Neutrophil (primary cell): Measurements from ENCODE around the gene PPP6R2.
A peak's percentile ranks its signal among the peaks of the same experiment; 100 is the strongest.

Source experiments
- H3K27ac ChIP-seq: fragments of 200-600 bp; sonication (generic); 2 replicates; pipeline ENCODE4 v1.5.1; 2016; ENCODE audit warnings: mild to moderate bottlenecking, moderate library complexity
- H3K27me3 ChIP-seq: fragments of 200-600 bp; sonication (generic); 2 replicates; pipeline ENCODE4 v1.6.0; 2016; ENCODE audit warnings: mild to moderate bottlenecking
- H3K36me3 ChIP-seq: fragments of 200-600 bp; sonication (generic); 2 replicates; pipeline ENCODE4 v1.5.1; 2017
- H3K4me1 ChIP-seq, 2 experiments: fragments of 200-600 bp in 1 of 2; sonication (generic) in 1 of 2; 1 replicate in 1 of 2; 2 replicates in 1 of 2; pipeline versions ENCODE4 v1.5.1 to v1.6.1; 2013 to 2016; ENCODE audit warnings: low read depth in 1 of 2, low read length in 1 of 2, mild to moderate bottlenecking in 1 of 2, moderate library complexity in 1 of 2; ENCODE audit not compliant: control insufficient read depth in 1 of 2, insufficient read depth in 1 of 2
- H3K4me3 ChIP-seq, 2 experiments: fragments of 200-600 bp in 1 of 2; sonication (generic) in 1 of 2; 1 replicate in 1 of 2; 2 replicates in 1 of 2; pipeline ENCODE4 v1.5.1; 2013 to 2016; ENCODE audit warnings: low read depth in 1 of 2, low read length in 1 of 2, mild to moderate bottlenecking in 1 of 2, moderate library complexity in 1 of 2
- H3K9me3 ChIP-seq: fragments of 200-600 bp; sonication (generic); 2 replicates; pipeline ENCODE4 v1.5.1; 2016
- TF ChIP-seq, protein P1 (sequence below): fragments of 200-600 bp; sonication (generic); IDR thresholded peaks from 2 replicates; pipeline ENCODE4 v1.5.1; 2016; ENCODE audit warnings: antibody characterized with exemption

The PPP6R2 gene

DNA sequence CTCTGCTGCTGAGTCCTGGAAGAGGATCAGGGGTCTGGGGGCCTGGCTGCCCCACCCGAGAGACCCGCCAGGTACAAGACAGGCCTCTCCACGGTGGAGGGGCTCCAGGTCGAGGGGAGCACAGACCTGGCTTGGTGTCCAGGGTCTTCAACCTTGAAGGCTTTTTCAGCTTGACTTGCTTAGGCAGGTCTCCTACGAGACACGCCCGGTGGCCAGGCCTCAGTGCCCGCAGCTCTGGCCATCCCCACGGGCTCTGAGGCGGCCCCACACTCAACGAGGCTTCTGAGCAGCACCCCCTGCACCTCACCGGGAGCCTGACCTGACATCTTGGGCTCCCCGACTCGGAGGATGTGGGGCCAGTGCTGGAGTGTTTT, 29.1 kb upstream of the PPP6R2 start:
- peaks cover 63% of the 10 kb centered on the region for H3K27me3 ChIP-seq
- no peaks in the 10 kb centered on the region for H3K9me3 ChIP-seq
- TF ChIP-seq, protein P1, sequence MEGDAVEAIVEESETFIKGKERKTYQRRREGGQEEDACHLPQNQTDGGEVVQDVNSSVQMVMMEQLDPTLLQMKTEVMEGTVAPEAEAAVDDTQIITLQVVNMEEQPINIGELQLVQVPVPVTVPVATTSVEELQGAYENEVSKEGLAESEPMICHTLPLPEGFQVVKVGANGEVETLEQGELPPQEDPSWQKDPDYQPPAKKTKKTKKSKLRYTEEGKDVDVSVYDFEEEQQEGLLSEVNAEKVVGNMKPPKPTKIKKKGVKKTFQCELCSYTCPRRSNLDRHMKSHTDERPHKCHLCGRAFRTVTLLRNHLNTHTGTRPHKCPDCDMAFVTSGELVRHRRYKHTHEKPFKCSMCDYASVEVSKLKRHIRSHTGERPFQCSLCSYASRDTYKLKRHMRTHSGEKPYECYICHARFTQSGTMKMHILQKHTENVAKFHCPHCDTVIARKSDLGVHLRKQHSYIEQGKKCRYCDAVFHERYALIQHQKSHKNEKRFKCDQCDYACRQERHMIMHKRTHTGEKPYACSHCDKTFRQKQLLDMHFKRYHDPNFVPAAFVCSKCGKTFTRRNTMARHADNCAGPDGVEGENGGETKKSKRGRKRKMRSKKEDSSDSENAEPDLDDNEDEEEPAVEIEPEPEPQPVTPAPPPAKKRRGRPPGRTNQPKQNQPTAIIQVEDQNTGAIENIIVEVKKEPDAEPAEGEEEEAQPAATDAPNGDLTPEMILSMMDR = no peak
- H3K27ac ChIP-seq = no peak overlapping the region
- no peaks in the 10 kb centered on the region for H3K36me3 ChIP-seq
- H3K4me1 ChIP-seq = peaks cover 0 to 4% of the 10 kb centered on the region in 2 experiments
- H3K4me3 ChIP-seq = peak overlapping the region in 1 of 2 experiments; percentile 27

DNA sequence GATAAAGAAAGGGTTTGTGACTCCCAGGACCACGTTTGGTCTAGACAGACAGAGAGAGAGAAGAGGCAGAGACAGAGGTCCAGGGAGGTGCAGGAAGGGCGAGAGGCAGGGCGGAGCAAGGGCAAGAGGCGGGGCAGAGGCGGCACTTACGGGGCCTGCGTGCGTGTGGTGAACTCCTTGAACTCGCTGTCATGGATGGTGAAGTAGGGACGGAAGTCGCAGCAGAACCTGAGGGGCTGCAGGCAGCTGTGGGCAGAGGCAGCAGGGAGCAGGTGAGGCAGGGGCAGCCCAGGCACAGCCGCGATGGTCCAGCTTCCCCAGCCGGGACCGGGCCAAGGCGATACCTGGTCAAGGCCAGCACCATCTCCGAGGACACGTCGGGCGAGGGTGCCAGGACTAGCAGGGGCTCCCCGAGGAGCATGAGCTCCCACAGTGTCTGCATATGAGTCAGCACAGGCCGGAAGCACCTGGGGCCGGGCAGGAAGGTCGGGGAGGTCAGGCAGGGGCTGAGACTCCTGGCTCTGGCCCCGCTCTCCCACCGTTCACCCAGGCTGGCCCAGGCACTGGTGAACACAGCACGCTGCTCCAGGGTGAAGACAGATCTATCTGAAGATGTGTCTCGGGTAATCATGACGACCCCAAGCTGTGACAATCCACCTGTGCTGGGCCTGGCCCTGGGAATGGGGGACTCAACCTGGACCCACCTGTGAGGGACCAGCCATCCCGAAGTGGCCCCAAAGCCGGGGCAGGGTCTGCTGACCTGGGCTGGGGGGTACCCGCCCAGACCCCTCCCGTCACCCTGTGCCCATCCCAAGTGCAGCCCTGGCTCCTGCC, 28.5 kb upstream of the PPP6R2 start:
- TF ChIP-seq, protein P1 = no peak
- Histone ChIP-seq H3K27me3 (peaks cover 57% of the 10 kb centered on the region), H3K4me1 (peaks cover 0 to 4% of the 10 kb centered on the region in 2 experiments), H3K9me3 (no peaks in the 10 kb centered on the region), H3K36me3 (no peaks in the 10 kb centered on the region), H3K27ac (no peak overlapping the region), H3K4me3 (peak overlapping the region in 1 of 2 experiments; percentile 27)

DNA sequence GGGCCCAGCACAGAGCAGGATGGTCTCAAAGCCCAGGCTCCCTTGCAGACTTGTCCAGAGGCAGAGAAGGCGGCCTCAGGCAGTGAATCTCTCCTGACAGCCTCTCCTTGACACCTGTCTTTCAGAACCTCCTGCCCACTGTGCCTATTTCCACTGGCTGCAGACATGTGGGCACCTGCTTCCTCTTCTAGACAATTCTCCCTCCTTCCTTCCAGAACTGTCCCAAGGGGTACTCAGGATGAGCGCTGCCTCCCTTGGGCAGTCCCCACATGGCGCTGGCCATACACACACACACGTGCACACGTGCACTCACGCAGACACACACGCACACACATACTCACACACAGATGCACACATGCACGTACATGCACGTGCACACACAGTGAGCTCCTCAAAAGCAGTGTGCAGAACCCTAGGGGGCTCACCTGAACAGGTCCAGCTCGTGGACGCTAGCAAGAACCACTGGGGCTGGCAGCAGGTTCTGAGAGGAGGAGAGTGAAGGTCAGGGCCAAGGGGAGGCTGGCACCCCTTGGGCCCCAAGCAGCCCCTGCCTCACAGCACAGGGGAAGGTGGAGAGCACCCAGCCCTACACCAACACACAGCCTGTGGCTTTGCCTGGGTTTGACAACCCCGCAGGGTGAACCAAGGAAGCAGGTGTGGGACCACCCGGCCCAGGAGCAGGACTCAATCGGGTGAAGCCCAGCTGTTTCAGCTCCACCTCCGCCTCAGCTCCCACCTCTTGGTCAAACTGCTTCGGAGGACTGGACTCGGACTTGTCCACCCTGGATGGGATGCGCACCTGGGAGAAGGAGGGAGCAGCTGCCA, 27.6 kb upstream of the PPP6R2 start:
- Histone ChIP-seq H3K4me3 (no peak overlapping the region), H3K36me3 (no peaks in the 10 kb centered on the region), H3K27me3 (peaks cover 48% of the 10 kb centered on the region), H3K27ac (no peak overlapping the region), H3K4me1 (peaks cover 0 to 4% of the 10 kb centered on the region in 2 experiments), H3K9me3 (no peaks in the 10 kb centered on the region)
- TF ChIP-seq, protein P1 = no peak

DNA sequence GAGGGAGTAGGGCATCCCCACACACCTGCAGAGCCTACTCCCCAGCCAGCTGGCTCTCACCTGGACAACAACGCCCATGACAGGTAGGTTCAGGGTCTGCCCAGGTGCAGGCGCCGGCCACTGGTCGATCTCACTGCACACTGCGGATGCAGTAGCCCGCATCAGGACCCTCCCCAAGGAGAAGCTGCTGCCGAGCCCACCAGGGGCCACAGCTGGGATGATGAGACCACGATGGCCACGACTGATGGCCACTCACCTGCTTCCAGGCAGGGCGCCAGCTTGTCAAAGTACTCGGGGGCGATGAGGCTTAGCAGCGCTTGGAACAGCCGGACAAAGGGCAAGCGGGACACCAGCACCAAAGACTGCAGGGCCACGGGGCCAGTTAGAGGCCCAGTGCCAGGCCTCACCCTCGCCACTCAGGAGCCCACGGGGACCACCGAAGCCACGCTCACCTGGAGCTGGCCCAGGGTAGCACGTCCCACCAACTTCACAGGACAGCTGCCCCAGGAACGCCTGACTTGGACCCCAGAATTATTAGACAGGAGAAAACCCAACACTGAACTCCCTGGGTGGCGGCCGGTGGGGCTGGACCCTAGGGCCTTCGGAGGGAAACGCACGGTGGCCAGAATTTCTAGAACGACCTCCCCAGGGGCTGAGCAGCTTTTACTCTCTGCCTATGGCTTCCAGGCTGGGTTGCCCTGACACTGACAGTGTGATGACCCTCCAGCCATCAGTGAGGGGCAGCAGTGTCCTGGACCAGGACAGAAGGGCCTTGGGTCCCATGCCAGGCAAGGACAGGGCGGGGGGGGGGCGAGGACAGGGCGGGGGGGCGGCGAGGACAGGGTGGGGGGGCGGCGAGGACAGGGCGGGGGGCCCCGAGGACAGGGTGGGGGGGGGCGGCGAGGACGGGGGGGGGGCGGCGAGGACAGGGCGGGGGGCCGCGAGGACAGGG, 26.7 kb upstream of the PPP6R2 start:
- Histone ChIP-seq H3K9me3 (no peaks in the 10 kb centered on the region), H3K36me3 (no peaks in the 10 kb centered on the region), H3K4me1 (peaks cover 0 to 4% of the 10 kb centered on the region in 2 experiments), H3K27me3 (peaks cover 41% of the 10 kb centered on the region), H3K4me3 (no peak overlapping the region), H3K27ac (no peak overlapping the region)
- TF ChIP-seq, protein P1 = no peak

DNA sequence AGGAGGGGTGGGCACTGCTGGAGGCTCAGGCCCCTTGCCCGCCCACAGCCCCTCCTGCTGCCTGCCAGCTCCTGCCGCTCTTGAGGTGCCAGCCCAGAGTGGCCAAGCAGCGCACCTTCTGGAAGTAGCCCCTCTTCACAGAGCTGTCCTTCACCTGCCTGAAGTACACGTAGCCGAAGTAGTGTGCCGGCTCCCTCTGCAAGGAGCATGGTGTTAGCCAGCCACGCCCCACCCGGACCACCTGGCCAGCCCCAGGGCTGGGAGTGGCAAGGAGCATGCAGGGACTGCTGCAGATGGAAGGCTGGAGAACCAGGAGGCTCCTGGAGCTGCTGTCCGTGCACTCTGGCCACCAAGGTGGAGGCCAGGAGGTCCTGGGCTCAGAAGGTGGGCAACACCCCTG, 25.9 kb upstream of the PPP6R2 start:
- H3K27me3 ChIP-seq = peaks cover 34% of the 10 kb centered on the region
- H3K4me3 ChIP-seq = no peak overlapping the region
- no peak overlapping the region for H3K27ac ChIP-seq
- no peaks in the 10 kb centered on the region for H3K9me3 ChIP-seq
- TF ChIP-seq, protein P1 = no peak
- no peaks in the 10 kb centered on the region for H3K36me3 ChIP-seq
- peaks cover 0 to 4% of the 10 kb centered on the region in 2 experiments for H3K4me1 ChIP-seq
